A673 (cell line): ENCODE measurements around the gene NOMO2. TPM values are rescaled to one million over a fixed set of nuclear protein-coding genes. Genes with fewer than 3 reads are reported as not detected.
"Not testable (repeated sequence)": the region's sequence is repeated elsewhere in the genome, so short reads cannot be mapped to it uniquely, and the experiment has no call there.

Source experiments
- BruUV-seq: library from RNA; stranded (reverse); fragments of 400-500 nt; replicated peaks from 2 replicates; lab custom pipeline; 2021; lab: Mats Ljungman, UMichigan
- CTCF ChIA-PET: fragments of 300-600 bp; sonication (Branson Sonifier 250); formaldehyde crosslinking; loops from one replicate; lab custom pipeline; 2022; ENCODE audit warnings: antibody characterized with exemption; lab: Charles Lee
- POLR2A ChIA-PET: fragments of 300-600 bp; sonication (Branson Sonifier 250); formaldehyde crosslinking; loops from one replicate; lab custom pipeline; 2022; ENCODE audit warnings: antibody characterized with exemption; ENCODE audit not compliant: low non-redundant PET; lab: Charles Lee
- DNase-seq: peaks from one replicate; pipeline ENCODE4 v3.0.0-alpha.2; 2015; ENCODE audit warnings: low spot score
- H3K27ac ChIP-seq: fragments of 200-600 bp; sonication (generic); 2 replicates; pipeline ENCODE4 v1.5.1; 2016; ENCODE audit warnings: mixed run types, low read depth, mild to moderate bottlenecking, mixed read lengths, antibody characterized with exemption, low read length; ENCODE audit not compliant: poor library complexity, severe bottlenecking
- H3K27me3 ChIP-seq: fragments of 200-600 bp; sonication (generic); replicated peaks from 2 replicates; pipeline ENCODE4 v1.6.1; 2017; ENCODE audit warnings: mixed run types, low read depth, mild to moderate bottlenecking, mixed read lengths, antibody characterized with exemption, low read length; ENCODE audit not compliant: insufficient read depth, poor library complexity
- H3K36me3 ChIP-seq: fragments of 200-600 bp; sonication (generic); 2 replicates; pipeline ENCODE4 v1.6.1; 2016; ENCODE audit warnings: mixed run types, mild to moderate bottlenecking, mixed read lengths, antibody characterized with exemption, low read length; ENCODE audit not compliant: insufficient read depth, poor library complexity, severe bottlenecking
- H3K4me1 ChIP-seq: fragments of 200-600 bp; sonication (generic); 2 replicates; pipeline ENCODE4 v1.6.1; 2017; ENCODE audit warnings: mixed run types, mild to moderate bottlenecking, mixed read lengths, antibody characterized with exemption, low read length; ENCODE audit not compliant: insufficient read depth, poor library complexity, severe bottlenecking
- H3K4me3 ChIP-seq: fragments of 200-600 bp; sonication (generic); 2 replicates; pipeline ENCODE4 v1.5.1; 2016; ENCODE audit warnings: low read depth, mixed run types, mild to moderate bottlenecking, mixed read lengths, low read length; ENCODE audit not compliant: poor library complexity, severe bottlenecking
- H3K9me3 ChIP-seq: fragments of 200-600 bp; sonication (generic); 2 replicates; pipeline ENCODE4 v1.6.1; 2016; ENCODE audit warnings: mixed run types, low read depth, mild to moderate bottlenecking, mixed read lengths, antibody characterized with exemption, low read length; ENCODE audit not compliant: poor library complexity, severe bottlenecking
- intact Hi-C: fragments of 100-400 bp; cut with micrococcal nuclease; formaldehyde crosslinking; loops from one replicate; pipeline ENCODE4 v1.10.0; 2022; ENCODE audit not compliant: unreplicated experiment
- microRNA-seq: library from miRNA; unstranded; fragments of <30 nt; microRNA quantifications from one replicate; pipeline ENCODE4 v1.2.0, GENCODE V29; 2021
- total RNA-seq: library from RNA; stranded (reverse); gene quantifications from 2 replicates; pipeline ENCODE4 v1.2.3, GENCODE V29; 2021

Gene NOMO2
- total RNA-seq, 1 experiment from 2014 or later = 115 TPM

DNA sequence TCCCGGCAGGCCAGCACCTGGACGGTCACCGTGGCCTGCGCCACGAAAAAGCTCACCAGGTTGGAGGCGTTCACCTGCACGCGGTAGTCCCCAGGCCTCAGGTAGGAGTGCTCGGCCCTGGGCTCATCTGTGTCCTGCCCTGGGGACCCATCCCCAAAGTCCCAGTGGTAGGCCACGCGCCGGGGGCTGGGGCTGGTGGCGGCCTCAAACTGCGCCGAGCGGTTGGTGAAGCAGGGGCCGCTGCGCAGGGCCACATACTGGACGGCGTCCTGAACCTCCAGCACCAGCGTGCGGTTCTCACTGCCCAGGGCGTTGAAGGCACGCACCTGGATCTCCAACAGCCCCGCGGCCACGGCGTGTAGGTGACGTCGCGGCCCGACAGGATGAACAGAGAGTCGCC is 176.6 kb downstream of the NOMO2 start:
- H3K4me3 ChIP-seq, H3K4me1 ChIP-seq, H3K27me3 ChIP-seq, BruUV-seq, CTCF ChIA-PET, intact Hi-C loops, H3K27ac ChIP-seq, H3K9me3 ChIP-seq, DNase-seq, H3K36me3 ChIP-seq, POLR2A ChIA-PET: not testable (repeated sequence)

DNA sequence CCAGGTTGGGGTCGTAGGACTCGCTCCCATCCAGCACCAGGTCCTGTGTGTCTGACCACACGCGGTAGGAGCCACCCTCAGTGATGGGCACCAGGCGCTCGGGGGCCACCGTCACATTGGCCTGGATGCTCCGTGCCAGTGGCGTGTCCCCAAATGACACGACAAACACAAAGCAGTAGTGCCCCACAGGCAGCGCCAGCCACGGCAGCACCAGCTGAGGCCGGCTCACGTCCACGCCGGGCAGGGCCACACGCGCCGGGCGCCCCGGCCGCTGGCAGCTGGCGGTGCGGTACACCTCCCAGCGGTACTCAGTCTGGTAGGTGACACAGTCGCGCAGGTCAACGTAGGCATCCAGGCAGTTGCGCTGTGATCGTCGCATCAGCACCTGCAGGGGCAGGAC is 177.0 kb downstream of the NOMO2 start:
- H3K4me3 ChIP-seq, H3K27me3 ChIP-seq, CTCF ChIA-PET, H3K36me3 ChIP-seq, H3K27ac ChIP-seq, POLR2A ChIA-PET, H3K9me3 ChIP-seq, H3K4me1 ChIP-seq, DNase-seq, intact Hi-C loops, BruUV-seq: not testable (repeated sequence)

DNA sequence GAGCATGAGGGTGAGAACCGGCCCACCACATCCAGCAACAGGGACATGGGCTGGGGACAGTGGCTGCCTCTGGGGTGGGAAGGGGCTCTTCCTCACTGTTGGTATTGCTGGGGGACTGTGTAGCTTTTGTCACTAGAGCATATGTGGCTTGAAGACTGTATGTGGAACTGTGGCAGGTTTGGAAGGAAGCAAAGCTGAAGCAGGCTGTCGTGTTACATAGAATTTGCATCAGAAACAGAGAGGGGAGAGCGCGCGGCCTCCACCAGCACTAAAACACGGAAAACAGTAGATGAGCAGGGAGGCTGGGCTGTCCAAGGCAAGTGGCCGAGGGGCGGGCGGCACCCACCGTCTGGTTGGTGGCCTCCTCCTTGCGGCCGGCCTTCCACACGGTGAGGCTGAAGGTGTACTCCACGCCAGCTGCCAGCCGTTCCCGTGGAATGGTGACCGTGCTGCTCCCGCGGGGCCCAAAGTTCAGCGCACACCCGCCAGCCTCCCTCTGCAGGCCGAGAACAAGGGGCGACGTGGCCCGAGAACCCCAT is 177.7 kb downstream of the NOMO2 start:
- H3K36me3 ChIP-seq, CTCF ChIA-PET, H3K27ac ChIP-seq, POLR2A ChIA-PET, BruUV-seq, H3K4me1 ChIP-seq, H3K27me3 ChIP-seq, H3K9me3 ChIP-seq, H3K4me3 ChIP-seq, intact Hi-C loops, DNase-seq: not testable (repeated sequence)

DNA sequence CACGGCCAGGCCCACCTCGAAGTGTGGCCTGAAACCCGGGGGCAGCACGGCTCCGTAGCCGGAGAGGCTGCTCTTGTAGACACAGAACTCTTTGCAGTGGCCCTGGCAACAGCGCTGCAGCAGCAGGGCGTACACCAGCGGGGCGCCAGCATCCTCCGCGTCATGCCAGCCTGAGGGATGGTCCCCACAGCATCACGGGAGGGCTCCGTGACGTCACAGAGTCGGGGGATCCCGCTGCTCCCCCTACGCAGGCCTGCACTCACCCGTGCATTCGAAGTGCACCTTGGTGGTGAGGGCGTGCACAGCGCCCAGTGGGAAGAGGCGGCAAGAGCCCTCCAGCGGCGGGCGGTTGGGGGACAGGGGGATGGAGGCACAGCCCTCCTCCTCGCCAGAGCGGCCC is 179.2 kb downstream of the NOMO2 start:
- POLR2A ChIA-PET, intact Hi-C loops: not testable (repeated sequence)

More for the DNA sequence above, 179.2 kb downstream of the NOMO2 start:
- H3K36me3 ChIP-seq, CTCF ChIA-PET, BruUV-seq, H3K4me1 ChIP-seq, H3K9me3 ChIP-seq, H3K27me3 ChIP-seq, H3K27ac ChIP-seq, H3K4me3 ChIP-seq, DNase-seq: not testable (repeated sequence)

Small RNA genes within 50 kb of the gene (microRNA-seq; reads per million reads assigned to microRNA genes)
- not detected for gene MIR3179-3
- not detected for gene MIR3179-4
- not detected for gene MIR3180-3
- not detected for gene MIR3670-3
- not detected for gene MIR3670-4
- gene MIR6770-3 = not detected

Other genes with a start within 250 kb of the NOMO2 start
- 2.8 and 3.7 TPM in 2 replicates for gene NPIPA8, start 225.4 kb downstream of the NOMO2 start, total RNA-seq
- gene RPS15A, start 228.2 kb upstream of the NOMO2 start, total RNA-seq = 1,282 and 1,307 TPM in 2 replicates
- 179 and 223 TPM in 2 replicates for gene ARL6IP1, start 239.5 kb upstream of the NOMO2 start, total RNA-seq